ENCODE measurements around the gene ODAD2.

- TF ChIP-seq CTCF (conservative IDR thresholded peaks at IDR 0.05 in 1 of 2, IDR thresholded peaks at IDR 0.05 in 1 of 2; ENCODE audit: low read depth in 1 of 2, low read length in 2 of 2) (no peak), EZH2 (IDR thresholded peaks at IDR 0.05; ENCODE audit: low read length, missing control alignments) (no peak)
Observed at GRCh38 chr10:27959093-27959715, 39.7 kb downstream of the ODAD2 start.
